ENCODE measurements around the gene NPIPA8.
"Not testable (repeated sequence)": the region's sequence is repeated elsewhere in the genome, so short reads cannot be mapped to it uniquely, and the experiment has no call there.

Gene NPIPA8

DNA sequence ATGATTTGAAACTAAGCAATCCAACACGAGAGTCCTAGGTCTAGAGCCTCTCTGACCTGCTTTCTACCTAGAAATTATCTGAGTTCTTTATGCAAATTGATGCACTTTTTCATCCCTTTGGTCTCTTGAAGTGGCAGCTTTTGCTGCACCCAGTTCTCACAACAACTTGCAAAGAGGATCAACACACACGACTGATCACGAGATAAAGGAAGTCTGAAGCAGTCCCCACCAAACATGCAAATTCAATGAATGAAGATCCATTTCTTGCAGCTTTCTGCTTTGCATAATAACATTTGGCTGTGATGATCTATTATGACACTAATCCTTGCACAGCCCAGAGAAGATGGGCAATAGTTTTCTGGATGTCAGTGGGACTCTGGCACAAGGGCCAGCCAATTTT, 56.2 kb downstream of the NPIPA8 start:
- not testable (repeated sequence) for H3K9me3 ChIP-seq (ENCODE audit: control insufficient read depth in 5 of 5, low read length in 5 of 5); H3K9ac ChIP-seq (ENCODE audit: low read length in 5 of 5); H3K4me1 ChIP-seq (ENCODE audit: control insufficient read depth in 5 of 5, insufficient read depth in 5 of 5, low read length in 5 of 5); H3K27ac ChIP-seq (ENCODE audit: low read depth, low read length); H3K36me3 ChIP-seq (ENCODE audit: control insufficient read depth in 5 of 5, insufficient read depth in 5 of 5, low read length in 5 of 5); H3K4me3 ChIP-seq (ENCODE audit: low read depth in 1 of 5, low read length in 5 of 5); H3K27me3 ChIP-seq (ENCODE audit: control insufficient read depth in 5 of 5, insufficient read depth in 4 of 5, low read length in 5 of 5)

DNA sequence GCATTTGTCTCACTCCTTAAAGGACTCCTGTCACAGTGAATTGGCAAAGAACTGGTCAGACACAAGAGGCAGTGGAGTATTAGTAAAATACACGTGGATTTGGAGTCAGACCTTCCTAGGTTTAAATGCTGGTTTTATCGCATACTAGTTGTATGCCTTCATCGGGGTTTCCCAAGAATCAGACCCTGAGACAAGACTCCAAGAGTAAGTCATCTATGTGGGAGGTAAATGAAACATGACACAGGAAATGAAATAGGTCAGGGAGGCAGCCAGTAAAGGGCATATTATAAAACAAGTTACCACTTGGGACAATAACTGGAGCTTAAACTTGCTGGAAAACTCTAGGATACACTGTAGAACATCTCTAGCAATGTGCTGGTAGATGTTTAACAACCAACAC, 59.8 kb downstream of the NPIPA8 start:
- not testable (repeated sequence) for H3K9ac ChIP-seq (ENCODE audit: low read length in 5 of 5); H3K4me3 ChIP-seq (ENCODE audit: low read depth in 1 of 5, low read length in 5 of 5); H3K4me1 ChIP-seq (ENCODE audit: control insufficient read depth in 5 of 5, insufficient read depth in 5 of 5, low read length in 5 of 5); H3K9me3 ChIP-seq (ENCODE audit: control insufficient read depth in 5 of 5, low read length in 5 of 5); H3K36me3 ChIP-seq (ENCODE audit: control insufficient read depth in 5 of 5, insufficient read depth in 5 of 5, low read length in 5 of 5); H3K27me3 ChIP-seq (ENCODE audit: control insufficient read depth in 5 of 5, insufficient read depth in 4 of 5, low read length in 5 of 5); H3K27ac ChIP-seq (ENCODE audit: low read depth, low read length)

DNA sequence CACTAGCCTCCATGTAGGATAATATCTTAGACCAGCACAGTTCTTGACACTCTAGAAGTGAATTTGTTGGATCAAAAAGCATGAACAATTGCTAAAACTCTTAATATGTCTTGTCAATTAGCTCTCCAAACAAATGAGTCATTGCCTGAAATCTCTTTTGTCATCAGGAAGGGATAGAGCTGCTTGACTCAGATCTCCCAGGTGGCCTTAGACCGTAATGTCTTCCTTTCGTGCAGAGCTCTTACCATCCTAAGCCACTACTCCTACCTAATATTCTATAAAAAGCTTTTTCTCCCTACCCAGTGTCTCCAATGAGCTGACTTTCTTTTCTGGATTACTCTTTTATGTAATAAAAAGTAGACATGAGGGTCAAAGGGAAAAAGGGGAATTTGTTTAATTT, 66.4 kb downstream of the NPIPA8 start:
- H3K27ac ChIP-seq (ENCODE audit: low read depth, low read length); H3K9ac ChIP-seq (ENCODE audit: low read length in 5 of 5); H3K4me3 ChIP-seq (ENCODE audit: low read depth in 1 of 5, low read length in 5 of 5); H3K27me3 ChIP-seq (ENCODE audit: control insufficient read depth in 5 of 5, insufficient read depth in 4 of 5, low read length in 5 of 5); H3K36me3 ChIP-seq (ENCODE audit: control insufficient read depth in 5 of 5, insufficient read depth in 5 of 5, low read length in 5 of 5); H3K9me3 ChIP-seq (ENCODE audit: control insufficient read depth in 5 of 5, low read length in 5 of 5); H3K4me1 ChIP-seq (ENCODE audit: control insufficient read depth in 5 of 5, insufficient read depth in 5 of 5, low read length in 5 of 5): not testable (repeated sequence)

Data from subcutaneous abdominal adipose tissue (tissue), 5 donors.